ENCODE measurements around the gene JAGN1.

DNA sequence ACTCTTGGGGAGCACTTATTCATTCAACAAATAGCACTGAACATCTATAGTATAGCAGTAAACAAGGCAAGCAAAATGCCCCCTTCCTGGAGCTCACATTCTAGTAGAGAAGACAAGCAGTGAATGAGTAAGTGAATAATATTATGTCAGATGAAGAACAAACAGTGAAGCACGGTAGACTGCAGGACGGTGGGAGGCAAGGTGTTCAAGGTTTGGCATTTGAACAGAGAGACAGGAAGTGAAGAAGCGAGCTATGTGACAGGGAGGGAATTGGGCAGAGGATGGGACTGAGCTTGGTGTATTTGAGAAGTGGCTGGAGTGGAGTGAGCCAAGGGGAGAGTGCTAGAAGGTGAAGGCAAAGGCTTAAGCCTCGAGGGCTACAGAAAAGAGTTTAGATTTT, 44.6 kb downstream of the JAGN1 start:
- TF ChIP-seq POLR2AphosphoS5 (IDR thresholded peaks at IDR 0.05; ENCODE audit: borderline replicate concordance, low read depth, low read length): no peak
- TF ChIP-seq EZH2 (IDR thresholded peaks at IDR 0.05): no peak
